ENCODE results near the gene TMTC2.

DNA sequence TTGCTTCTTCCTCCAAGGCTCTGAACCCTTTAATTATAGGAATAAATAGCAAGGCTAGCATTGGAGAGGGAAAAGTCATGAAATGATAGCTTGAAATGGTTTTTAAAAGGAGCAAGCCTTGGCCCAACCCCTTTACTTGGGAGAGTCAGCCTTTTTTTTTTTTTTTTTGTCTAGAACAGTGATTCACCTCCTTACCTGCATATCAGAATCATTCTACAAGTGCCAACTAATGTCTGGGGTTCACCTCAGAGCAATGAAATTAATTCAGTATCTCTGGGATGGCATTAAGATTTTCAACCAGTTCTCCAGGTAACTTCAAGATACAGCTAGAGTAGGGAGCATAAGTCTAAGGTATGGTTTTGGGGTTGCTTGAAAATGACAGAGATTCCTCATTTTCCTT, 41.3 kb upstream of the TMTC2 start:
- no peak for TF ChIP-seq EZH2 (IDR thresholded peaks at IDR 0.05)
- TF ChIP-seq CTCF (IDR thresholded peaks at IDR 0.05): no peak
